ENCODE measurements around the gene PCDH9. TPM values are rescaled to one million over a fixed set of nuclear protein-coding genes. Genes with fewer than 3 reads are reported as not detected.

Gene PCDH9
- total and polyA plus RNA-seq, 2 of the 4 experiments (the other 2 are of a cell fraction): 2.2 to 10.2 TPM

DNA sequence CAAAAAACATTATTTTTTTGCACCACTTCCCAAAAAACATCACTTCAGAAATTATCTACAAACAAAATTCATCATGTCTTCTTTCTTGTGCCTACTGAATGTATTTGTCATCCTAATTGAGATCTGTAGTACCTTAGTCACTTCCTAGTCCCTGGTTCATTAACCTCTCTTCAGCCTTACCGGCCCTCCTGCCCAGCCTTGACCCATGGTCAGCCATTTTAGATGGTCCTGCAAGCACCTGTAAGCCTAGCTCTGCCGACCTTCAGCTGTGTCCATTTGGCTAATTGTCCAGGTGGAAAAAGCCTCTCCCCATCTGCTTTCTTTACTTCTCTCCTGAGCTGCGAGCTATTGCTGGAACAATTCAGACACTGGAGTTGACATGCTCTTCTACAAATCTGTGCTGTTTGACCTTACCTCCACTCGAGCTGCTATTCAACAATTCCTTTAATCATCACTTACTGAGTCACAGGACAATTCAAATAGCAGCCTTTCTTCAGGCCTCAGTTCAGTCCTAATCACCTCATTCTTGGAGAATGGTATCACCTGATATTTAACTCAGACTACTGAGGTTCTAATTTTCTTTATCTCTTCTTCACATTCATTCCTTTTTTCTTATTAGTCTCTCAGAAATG lies 882.5 kb downstream of the PCDH9 start:
- Histone ChIP-seq H4K20me1 (ENCODE audit: insufficient read depth, low read length) (no peaks in the 10 kb centered on the region), H2BK5ac (ENCODE audit: low read depth, low read length, poor library complexity, severe bottlenecking) (no peak overlapping the region), H3K36me3 (ENCODE audit: control insufficient read depth, insufficient read depth, low read length) (no peaks in the 10 kb centered on the region), H3K14ac (replicated peaks; ENCODE audit: low read depth, low read length) (no peak overlapping the region), H2AK9ac (replicated peaks; ENCODE audit: low read depth, low read length, poor library complexity) (no peak overlapping the region), H2AFZ (replicated peaks; ENCODE audit: low read length, poor library complexity) (no peak overlapping the region), H3K9me3 (ENCODE audit: control insufficient read depth, insufficient read depth, low read length) (no peaks in the 10 kb centered on the region), H3K4me2 (ENCODE audit: low read depth, low read length) (no peak overlapping the region), H3K4me1 (ENCODE audit: control insufficient read depth, insufficient read depth, low read length) (no peaks in the 10 kb centered on the region), H2BK15ac (ENCODE audit: low read depth, low read length) (no peak overlapping the region), H3K27ac (ENCODE audit: insufficient read depth, low read length) (no peak overlapping the region), H2BK20ac (ENCODE audit: low read depth, low read length) (no peak overlapping the region), H4K5ac (ENCODE audit: low read depth, low read length) (no peak overlapping the region), H3K79me1 (ENCODE audit: low read depth in 1 of 2, low read length in 2 of 2) (no peaks in the 10 kb centered on the region), H4K8ac (ENCODE audit: low read depth in 2 of 2, low read length in 2 of 2) (no peak overlapping the region), H3K4me3 (ENCODE audit: insufficient read depth, low read depth, low read length) (no peak overlapping the region), H4K91ac (ENCODE audit: insufficient read depth, low read depth, low read length) (no peak overlapping the region), H3K4ac (ENCODE audit: low read depth, low read length) (no peak overlapping the region), H2AK5ac (ENCODE audit: low read depth, low read length) (no peak overlapping the region), H3K9ac (ENCODE audit: low read depth, low read length) (no peak overlapping the region), H3K27me3 (ENCODE audit: control insufficient read depth, insufficient read depth, low read length) (no peaks in the 10 kb centered on the region), H2BK120ac (ENCODE audit: low read depth, low read length) (no peak overlapping the region), H3K18ac (ENCODE audit: low read depth, low read length) (no peak overlapping the region), H3K23ac (ENCODE audit: low read depth, low read length) (no peak overlapping the region), H3K56ac (ENCODE audit: extremely low read depth, insufficient read depth, low read length) (no peak overlapping the region), H3K9me1 (ENCODE audit: insufficient read depth, low read length) (no peaks in the 10 kb centered on the region)
- intact Hi-C loops (cut with micrococcal nuclease) (no loop called here), in situ Hi-C loops (cut with MboI; ENCODE audit: low sequenced_read_pairs) (no loop called here), dilution Hi-C loops (cut with HindIII; ENCODE audit: low sequenced_read_pairs, unreplicated experiment) (no loop called here)
- ATAC-seq (ENCODE audit: low read depth) (no peak), DNase-seq (peak; percentile 31)
- 94% methylated on average over 3 of the region's 4 CpGs; no CpG with 5 or more reads in 1 of the 2 experiments for WGBS, 2 experiments (ENCODE audit: extremely low coverage in 2 of 2, insufficient read length in 1 of 2)
- TF ChIP-seq, protein P1, sequence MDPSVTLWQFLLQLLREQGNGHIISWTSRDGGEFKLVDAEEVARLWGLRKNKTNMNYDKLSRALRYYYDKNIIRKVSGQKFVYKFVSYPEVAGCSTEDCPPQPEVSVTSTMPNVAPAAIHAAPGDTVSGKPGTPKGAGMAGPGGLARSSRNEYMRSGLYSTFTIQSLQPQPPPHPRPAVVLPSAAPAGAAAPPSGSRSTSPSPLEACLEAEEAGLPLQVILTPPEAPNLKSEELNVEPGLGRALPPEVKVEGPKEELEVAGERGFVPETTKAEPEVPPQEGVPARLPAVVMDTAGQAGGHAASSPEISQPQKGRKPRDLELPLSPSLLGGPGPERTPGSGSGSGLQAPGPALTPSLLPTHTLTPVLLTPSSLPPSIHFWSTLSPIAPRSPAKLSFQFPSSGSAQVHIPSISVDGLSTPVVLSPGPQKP (IDR thresholded peaks at IDR 0.05; ENCODE audit: borderline replicate concordance, low read depth, low read length): no peak
- TF ChIP-seq, protein P2, sequence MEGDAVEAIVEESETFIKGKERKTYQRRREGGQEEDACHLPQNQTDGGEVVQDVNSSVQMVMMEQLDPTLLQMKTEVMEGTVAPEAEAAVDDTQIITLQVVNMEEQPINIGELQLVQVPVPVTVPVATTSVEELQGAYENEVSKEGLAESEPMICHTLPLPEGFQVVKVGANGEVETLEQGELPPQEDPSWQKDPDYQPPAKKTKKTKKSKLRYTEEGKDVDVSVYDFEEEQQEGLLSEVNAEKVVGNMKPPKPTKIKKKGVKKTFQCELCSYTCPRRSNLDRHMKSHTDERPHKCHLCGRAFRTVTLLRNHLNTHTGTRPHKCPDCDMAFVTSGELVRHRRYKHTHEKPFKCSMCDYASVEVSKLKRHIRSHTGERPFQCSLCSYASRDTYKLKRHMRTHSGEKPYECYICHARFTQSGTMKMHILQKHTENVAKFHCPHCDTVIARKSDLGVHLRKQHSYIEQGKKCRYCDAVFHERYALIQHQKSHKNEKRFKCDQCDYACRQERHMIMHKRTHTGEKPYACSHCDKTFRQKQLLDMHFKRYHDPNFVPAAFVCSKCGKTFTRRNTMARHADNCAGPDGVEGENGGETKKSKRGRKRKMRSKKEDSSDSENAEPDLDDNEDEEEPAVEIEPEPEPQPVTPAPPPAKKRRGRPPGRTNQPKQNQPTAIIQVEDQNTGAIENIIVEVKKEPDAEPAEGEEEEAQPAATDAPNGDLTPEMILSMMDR (conservative IDR thresholded peaks at IDR 0.05; ENCODE audit: low read depth, low read length): no peak
- CTCF ChIA-PET: no interaction called here
- BruUV-seq (replicated peaks): no TSS peak
- POLR2A ChIA-PET (ENCODE audit: unreplicated experiment): no interaction called here

Measured in IMR-90 (cell line).